ENCODE measurements around the gene GLIS1.
"Not testable (repeated sequence)": the region's sequence is repeated elsewhere in the genome, so short reads cannot be mapped to it uniquely, and the experiment has no call there.

The GLIS1 gene

GRCh38 chr1:53559854-53560580, 178.9 kb downstream of the GLIS1 start:
- DNase-seq (ENCODE audit: low spot score) = no peak

GRCh38 chr1:53559391-53559815, 179.6 kb downstream of the GLIS1 start:
- no peak for DNase-seq (ENCODE audit: low spot score)

GRCh38 chr1:53558739-53559315, 180.1 kb downstream of the GLIS1 start:
- no peak for DNase-seq (ENCODE audit: low spot score)

- DNase-seq (ENCODE audit: low spot score) = no peak
Measured at GRCh38 chr1:53557830-53558738, 180.9 kb downstream of the GLIS1 start.

GRCh38 chr1:53557369-53557768, 181.6 kb downstream of the GLIS1 start:
- DNase-seq (ENCODE audit: low spot score) = no peak

- no peak for DNase-seq (ENCODE audit: low spot score)
Measured at GRCh38 chr1:53556657-53557227, 182.2 kb downstream of the GLIS1 start.

GRCh38 chr1:53555620-53556326, 183.2 kb downstream of the GLIS1 start:
- DNase-seq (ENCODE audit: low spot score) = not testable (repeated sequence)

- no peak for DNase-seq (ENCODE audit: low spot score)
Measured at GRCh38 chr1:53554592-53555305, 184.2 kb downstream of the GLIS1 start.

GRCh38 chr1:53553734-53554509, 185.0 kb downstream of the GLIS1 start:
- DNase-seq (ENCODE audit: low spot score) = no peak

GRCh38 chr1:53552981-53553733, 185.8 kb downstream of the GLIS1 start:
- no peak for DNase-seq (ENCODE audit: low spot score)

GRCh38 chr1:53552146-53552861, 186.7 kb downstream of the GLIS1 start:
- DNase-seq (ENCODE audit: low spot score) = no peak

- DNase-seq (ENCODE audit: low spot score) = no peak
Measured at GRCh38 chr1:53551428-53551995, 187.5 kb downstream of the GLIS1 start.

- peak; percentile 48 for DNase-seq (ENCODE audit: low spot score)
Measured at GRCh38 chr1:53550201-53550741, 188.7 kb downstream of the GLIS1 start.

GRCh38 chr1:53549781-53550180, 189.2 kb downstream of the GLIS1 start:
- DNase-seq (ENCODE audit: low spot score) = no peak

- no peak for DNase-seq (ENCODE audit: low spot score)
Measured at GRCh38 chr1:53549287-53549686, 189.7 kb downstream of the GLIS1 start.

- no peak for DNase-seq (ENCODE audit: low spot score)
Measured at GRCh38 chr1:53548031-53548491, 190.9 kb downstream of the GLIS1 start.

GRCh38 chr1:53547231-53547790, 191.7 kb downstream of the GLIS1 start:
- no peak for DNase-seq (ENCODE audit: low spot score)
